BE2C (cell line): ENCODE data around the gene FBXL20.
"Not testable (repeated sequence)": the region's sequence is repeated elsewhere in the genome, so short reads cannot be mapped to it uniquely, and the experiment has no call there.

Experiments
- DNase-seq: peaks from one replicate; pipeline ENCODE4 v3.0.0-alpha.2; 2020
- H3K27me3 ChIP-seq: fragments of 250-450 bp; sonication (Bioruptor Pico); 2 replicates; pipeline ENCODE4 v1.5.1; 2020; ENCODE audit warnings: mild to moderate bottlenecking
- H3K36me3 ChIP-seq: fragments of 250-450 bp; sonication (Bioruptor Pico); 2 replicates; pipeline ENCODE4 v1.5.1; 2020; ENCODE audit warnings: mild to moderate bottlenecking
- H3K4me1 ChIP-seq: fragments of 250-450 bp; sonication (Bioruptor Pico); 2 replicates; pipeline ENCODE4 v1.5.1; 2020
- H3K4me3 ChIP-seq: 2 replicates; pipeline ENCODE4 v1.5.1; 2011; ENCODE audit warnings: low read depth, low read length
- H3K9me3 ChIP-seq: fragments of 250-450 bp; sonication (Bioruptor Pico); 2 replicates; pipeline ENCODE4 v1.5.1; 2020
- TF ChIP-seq, protein P1 (sequence below): IDR thresholded peaks from 2 replicates; pipeline ENCODE4 v1.5.1; 2012; ENCODE audit warnings: mild to moderate bottlenecking, low read depth, low read length

Gene FBXL20

DNA sequence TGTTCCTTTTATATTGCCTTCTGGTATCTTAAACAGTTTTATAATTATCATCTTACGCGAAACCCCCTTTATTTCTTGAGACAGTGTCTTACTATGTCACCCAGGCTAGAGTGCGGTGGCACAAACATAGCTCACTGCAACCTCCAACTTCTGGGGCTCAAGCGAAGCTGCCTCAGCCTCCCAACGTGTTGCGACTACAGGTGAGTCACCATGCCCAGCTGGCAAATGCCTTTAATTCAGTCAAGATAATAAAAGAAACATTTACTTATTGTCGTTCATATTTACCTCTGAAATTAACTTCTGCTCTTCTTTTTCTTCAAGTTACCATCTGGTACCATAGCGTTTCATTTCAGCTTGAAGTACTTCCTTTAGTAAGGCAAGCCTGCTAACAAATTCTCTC lies 43.9 kb downstream of the FBXL20 start:
- no peak overlapping the region for H3K4me3 ChIP-seq
- TF ChIP-seq, protein P1, sequence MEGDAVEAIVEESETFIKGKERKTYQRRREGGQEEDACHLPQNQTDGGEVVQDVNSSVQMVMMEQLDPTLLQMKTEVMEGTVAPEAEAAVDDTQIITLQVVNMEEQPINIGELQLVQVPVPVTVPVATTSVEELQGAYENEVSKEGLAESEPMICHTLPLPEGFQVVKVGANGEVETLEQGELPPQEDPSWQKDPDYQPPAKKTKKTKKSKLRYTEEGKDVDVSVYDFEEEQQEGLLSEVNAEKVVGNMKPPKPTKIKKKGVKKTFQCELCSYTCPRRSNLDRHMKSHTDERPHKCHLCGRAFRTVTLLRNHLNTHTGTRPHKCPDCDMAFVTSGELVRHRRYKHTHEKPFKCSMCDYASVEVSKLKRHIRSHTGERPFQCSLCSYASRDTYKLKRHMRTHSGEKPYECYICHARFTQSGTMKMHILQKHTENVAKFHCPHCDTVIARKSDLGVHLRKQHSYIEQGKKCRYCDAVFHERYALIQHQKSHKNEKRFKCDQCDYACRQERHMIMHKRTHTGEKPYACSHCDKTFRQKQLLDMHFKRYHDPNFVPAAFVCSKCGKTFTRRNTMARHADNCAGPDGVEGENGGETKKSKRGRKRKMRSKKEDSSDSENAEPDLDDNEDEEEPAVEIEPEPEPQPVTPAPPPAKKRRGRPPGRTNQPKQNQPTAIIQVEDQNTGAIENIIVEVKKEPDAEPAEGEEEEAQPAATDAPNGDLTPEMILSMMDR = no peak
- H3K9me3 ChIP-seq = no peaks in the 10 kb centered on the region
- H3K36me3 ChIP-seq = no peaks in the 10 kb centered on the region
- H3K4me1 ChIP-seq = no peaks in the 10 kb centered on the region
- no peaks in the 10 kb centered on the region for H3K27me3 ChIP-seq
- no peak for DNase-seq

DNA sequence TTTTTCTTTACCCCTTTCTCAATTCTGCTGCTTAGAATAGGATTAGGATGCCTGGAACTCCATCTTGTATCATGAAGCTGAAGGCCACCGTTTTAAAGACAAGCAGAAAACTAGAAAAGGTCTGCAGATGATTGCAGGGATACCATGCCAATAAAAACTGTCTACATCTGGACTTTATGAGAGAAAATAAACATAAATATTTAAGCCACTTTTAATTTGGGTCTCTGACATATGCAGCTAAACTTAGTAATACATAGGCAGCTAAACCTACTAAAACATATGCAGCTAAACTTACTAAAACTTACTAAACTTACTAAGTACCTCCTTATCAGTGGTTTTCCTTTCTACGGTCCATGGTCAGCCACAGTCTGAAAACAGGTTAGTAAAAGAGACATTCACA lies 48.4 kb downstream of the FBXL20 start:
- no peak overlapping the region for H3K4me3 ChIP-seq

DNA sequence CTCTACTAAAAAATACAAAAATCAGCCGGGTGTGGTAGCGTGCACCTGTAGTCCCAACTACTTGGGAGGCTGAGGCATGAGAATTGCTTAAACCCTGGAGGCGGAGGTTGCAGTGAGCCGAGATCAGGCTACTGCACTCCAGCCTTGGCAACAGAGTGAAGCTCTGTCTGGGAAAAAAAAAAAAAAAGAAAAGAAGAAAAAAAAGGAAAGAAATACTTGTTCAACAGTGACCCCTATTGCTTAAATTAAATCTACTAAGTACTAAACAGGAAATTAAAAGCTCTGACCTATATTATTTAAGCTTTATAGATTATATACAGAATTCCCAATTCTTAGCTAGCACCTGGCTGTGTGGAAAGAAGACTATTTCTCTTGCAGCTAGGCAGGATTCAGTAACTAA lies 48.9 kb downstream of the FBXL20 start:
- no peak for DNase-seq

More for the DNA sequence above, 48.4 kb downstream of the FBXL20 start:
- no peaks in the 10 kb centered on the region for H3K36me3 ChIP-seq
- DNase-seq = no peak
- TF ChIP-seq, protein P1 = no peak
- no peaks in the 10 kb centered on the region for H3K27me3 ChIP-seq
- H3K9me3 ChIP-seq = no peaks in the 10 kb centered on the region
- no peaks in the 10 kb centered on the region for H3K4me1 ChIP-seq

DNA sequence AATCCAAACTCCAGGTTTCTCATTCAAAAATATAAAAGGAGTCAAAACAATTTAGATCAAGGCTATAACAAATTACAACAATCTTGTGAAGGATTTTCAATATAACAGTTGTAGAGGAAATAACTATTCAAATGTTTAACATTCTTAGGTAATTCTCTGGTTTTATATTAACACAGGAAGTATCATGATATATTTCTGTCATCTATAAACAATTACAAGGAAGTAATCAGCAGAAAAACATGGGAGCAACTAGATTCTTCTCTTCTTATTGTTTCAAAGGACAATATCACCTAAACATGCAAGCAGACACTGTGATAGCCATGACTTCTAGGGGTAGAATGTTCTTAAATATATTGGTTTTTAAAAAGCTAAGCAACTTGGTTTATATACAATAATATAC lies 49.9 kb downstream of the FBXL20 start:
- DNase-seq = no peak
- Histone ChIP-seq H3K27me3 (no peaks in the 10 kb centered on the region), H3K36me3 (no peaks in the 10 kb centered on the region), H3K9me3 (no peaks in the 10 kb centered on the region), H3K4me3 (no peak overlapping the region), H3K4me1 (no peaks in the 10 kb centered on the region)
- TF ChIP-seq, protein P1 = no peak

More for the DNA sequence above, 48.9 kb downstream of the FBXL20 start:
- TF ChIP-seq, protein P1 = no peak
- H3K9me3 ChIP-seq = no peaks in the 10 kb centered on the region
- no peaks in the 10 kb centered on the region for H3K4me1 ChIP-seq
- H3K36me3 ChIP-seq = no peaks in the 10 kb centered on the region
- no peaks in the 10 kb centered on the region for H3K27me3 ChIP-seq
- H3K4me3 ChIP-seq = no peak overlapping the region

DNA sequence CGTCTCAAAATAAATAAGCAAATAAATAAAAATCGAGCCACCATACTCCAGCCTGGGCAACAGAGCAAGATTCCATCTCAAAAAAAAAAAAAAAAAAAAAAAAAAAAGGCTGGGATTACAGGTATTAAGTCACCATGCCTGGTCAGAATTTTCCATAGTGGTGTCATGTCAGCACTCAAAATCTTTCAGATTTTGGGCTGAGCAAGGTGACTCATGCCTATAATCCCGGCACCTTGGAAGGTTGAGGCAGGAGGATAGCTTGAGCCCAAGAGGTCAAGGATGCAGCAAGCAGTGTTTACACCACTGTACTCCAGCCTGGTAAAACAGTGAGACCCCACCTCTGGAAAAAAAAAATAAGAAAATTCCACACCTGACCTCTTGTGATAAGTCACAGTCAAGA lies 52.2 kb downstream of the FBXL20 start:
- TF ChIP-seq, protein P1 = no peak
- Histone ChIP-seq H3K36me3 (no peaks in the 10 kb centered on the region), H3K4me1 (no peaks in the 10 kb centered on the region), H3K27me3 (no peaks in the 10 kb centered on the region), H3K9me3 (no peaks in the 10 kb centered on the region), H3K4me3 (no peak overlapping the region)
- no peak for DNase-seq

DNA sequence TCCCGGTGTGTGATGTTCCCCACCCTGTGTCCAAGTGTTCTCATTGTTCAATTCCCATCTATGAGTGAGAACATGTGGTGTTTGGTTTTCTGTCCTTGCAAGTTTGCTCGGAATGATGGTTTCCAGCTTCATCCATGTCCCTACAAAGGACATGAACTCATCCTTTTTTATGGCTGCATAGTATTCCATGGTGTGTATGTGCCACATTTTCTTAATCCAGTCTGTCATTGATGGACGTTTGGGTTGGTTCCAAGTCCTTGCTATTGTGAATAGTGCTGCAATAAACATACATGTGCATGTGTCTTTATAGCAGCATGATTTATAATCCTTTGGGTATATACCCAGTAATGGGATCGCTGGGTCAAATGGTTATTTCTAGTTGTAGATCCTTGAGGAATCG lies 54.6 kb downstream of the FBXL20 start:
- DNase-seq, H3K27me3 ChIP-seq, H3K36me3 ChIP-seq, H3K4me1 ChIP-seq, H3K4me3 ChIP-seq, H3K9me3 ChIP-seq: not testable (repeated sequence)

DNA sequence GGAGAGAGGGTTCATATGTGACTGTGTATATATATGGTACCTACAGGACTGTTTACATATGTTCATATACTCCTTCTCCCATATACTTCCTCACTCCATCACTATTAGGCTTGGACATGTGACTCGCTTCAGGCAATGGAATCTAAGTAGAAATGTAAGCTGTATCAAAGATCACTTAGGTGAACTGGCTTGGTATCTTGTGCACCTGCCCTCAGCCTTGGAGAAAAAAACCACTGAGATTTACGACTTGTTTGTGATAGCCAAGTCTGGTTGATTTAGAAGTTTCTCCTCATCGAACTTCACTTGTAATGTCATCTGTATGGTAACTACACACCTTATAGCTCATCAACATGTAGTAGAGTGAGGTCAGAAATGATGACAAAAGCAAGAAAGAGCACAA lies 59.9 kb downstream of the FBXL20 start:
- peaks cover 4% of the 10 kb centered on the region; the same call in 1 of the 2 replicates for H3K36me3 ChIP-seq
- DNase-seq = no peak
- H3K9me3 ChIP-seq = no peaks in the 10 kb centered on the region
- H3K27me3 ChIP-seq = no peaks in the 10 kb centered on the region
- no peaks in the 10 kb centered on the region for H3K4me1 ChIP-seq
- TF ChIP-seq, protein P1 = no peak
- H3K4me3 ChIP-seq = no peak overlapping the region
